GM19240 (cell line): ENCODE data around the gene SCPEP1.
"Not testable (repeated sequence)": the region's sequence is repeated elsewhere in the genome, so short reads cannot be mapped to it uniquely, and the experiment has no call there.

Experiments used
- DNase-seq: peaks from one replicate; pipeline ENCODE4 v3.0.0; 2011; ENCODE audit warnings: low spot score; ENCODE audit not compliant: insufficient read length

SCPEP1 gene

GRCh38 chr17:56965241-56965640, 12.7 kb upstream of the SCPEP1 start:
- not testable (repeated sequence) for DNase-seq

GRCh38 chr17:56965681-56966080, 12.2 kb upstream of the SCPEP1 start:
- DNase-seq: not testable (repeated sequence)

GRCh38 chr17:56966338-56966737, 11.6 kb upstream of the SCPEP1 start:
- no peak for DNase-seq

- DNase-seq: no peak
Observed at GRCh38 chr17:56970974-56971373, 7.0 kb upstream of the SCPEP1 start.

GRCh38 chr17:56972111-56972730, 5.7 kb upstream of the SCPEP1 start:
- DNase-seq: no peak

- no peak for DNase-seq
Observed at GRCh38 chr17:56973520-56973919, 4.4 kb upstream of the SCPEP1 start.

- no peak for DNase-seq
Observed at GRCh38 chr17:56974055-56974454, 3.9 kb upstream of the SCPEP1 start.

- no peak for DNase-seq
Observed at GRCh38 chr17:56975656-56976055, 2.3 kb upstream of the SCPEP1 start.

GRCh38 chr17:56976941-56977608, 856 bp upstream of the SCPEP1 start:
- no peak for DNase-seq

- no peak for DNase-seq
Observed at GRCh38 chr17:56978441-56979090, 635 bp downstream of the SCPEP1 start.

GRCh38 chr17:56979091-56979480, 1.2 kb downstream of the SCPEP1 start:
- DNase-seq: no peak

- DNase-seq: not testable (repeated sequence)
Observed at GRCh38 chr17:56980526-56980925, 2.6 kb downstream of the SCPEP1 start.

- DNase-seq: no peak
Observed at GRCh38 chr17:56982312-56982711, 4.4 kb downstream of the SCPEP1 start.

GRCh38 chr17:56983366-56983765, 5.4 kb downstream of the SCPEP1 start:
- no peak for DNase-seq

GRCh38 chr17:56985371-56986162, 7.6 kb downstream of the SCPEP1 start:
- no peak for DNase-seq

- no peak for DNase-seq
Observed at GRCh38 chr17:56987283-56987834, 9.4 kb downstream of the SCPEP1 start.

GRCh38 chr17:56988901-56989572, 11.1 kb downstream of the SCPEP1 start:
- DNase-seq: no peak

- no peak for DNase-seq
Observed at GRCh38 chr17:56992364-56992763, 14.4 kb downstream of the SCPEP1 start.

- no peak for DNase-seq
Observed at GRCh38 chr17:56994009-56994792, 16.3 kb downstream of the SCPEP1 start.

GRCh38 chr17:56995766-56996165, 17.8 kb downstream of the SCPEP1 start:
- DNase-seq: no peak
